Retinal pigment epithelial cell (primary cell): ENCODE data around the gene USP2.

Source experiments
- DNase-seq: peaks from one replicate; pipeline ENCODE4 v3.0.0-alpha.2; 2010; ENCODE audit warnings: low read depth
- H3K4me3 ChIP-seq: 2 replicates; pipeline ENCODE4 v1.5.1; 2011; ENCODE audit warnings: mild to moderate bottlenecking, low read length, control low read depth, moderate library complexity
- CTCF ChIP-seq: conservative IDR thresholded peaks from 2 replicates; pipeline ENCODE4 v1.5.1; 2011; ENCODE audit warnings: low read depth, low read length, control low read depth, inconsistent platforms

Gene USP2

GRCh38 chr11:119402470-119402869, 21.0 kb upstream of the USP2 start:
- no peak for TF ChIP-seq CTCF
- no peak overlapping the region for H3K4me3 ChIP-seq
- no peak for DNase-seq

GRCh38 chr11:119400860-119401259, 19.4 kb upstream of the USP2 start:
- H3K4me3 ChIP-seq, result no peak overlapping the region
- no peak for DNase-seq
- TF ChIP-seq CTCF, result no peak

GRCh38 chr11:119397740-119398139, 16.2 kb upstream of the USP2 start:
- no peak for TF ChIP-seq CTCF
- DNase-seq, result no peak
- H3K4me3 ChIP-seq, result no peak overlapping the region

- TF ChIP-seq CTCF, result no peak
- DNase-seq, result no peak
- no peak overlapping the region for H3K4me3 ChIP-seq
These were observed 15.3 kb upstream of the USP2 start for GRCh38 chr11:119396835-119397234.

- H3K4me3 ChIP-seq, result no peak overlapping the region
- TF ChIP-seq CTCF, result no peak
- no peak for DNase-seq
These were observed 9.8 kb upstream of the USP2 start for GRCh38 chr11:119391275-119391674.

- TF ChIP-seq CTCF, result peak; percentile 54
- no peak for DNase-seq
- H3K4me3 ChIP-seq, result no peak overlapping the region
These were observed 8.2 kb upstream of the USP2 start for GRCh38 chr11:119389611-119390254.

GRCh38 chr11:119388103-119388502, 6.6 kb upstream of the USP2 start:
- no peak for DNase-seq
- no peak overlapping the region for H3K4me3 ChIP-seq
- no peak for TF ChIP-seq CTCF
